Gastrocnemius medialis (tissue), 4 donors: Measurements from ENCODE around the gene LBHD1.

ENCODE experiments used
- POLR2A ChIP-seq, 2 donors: fragments of 450-650 bp; IDR thresholded peaks; one replicate each; pipeline ENCODE4 v1.6.1; 2017; ENCODE audit warnings: antibody characterized with exemption in 2 of 2, mild to moderate bottlenecking in 2 of 2, moderate library complexity in 2 of 2
- TF ChIP-seq, protein P1 (sequence below), 5 experiments: fragments of 450-650 bp in 3 of 5; fragments of 200-600 bp in 2 of 5; sonication (generic) in 2 of 5; IDR thresholded peaks in 4 of 5; conservative IDR thresholded peaks in 1 of 5; 1 replicate in 4 of 5; 2 replicates in 1 of 5; pipeline ENCODE4 v1.5.1; 2016 to 2019; ENCODE audit warnings: antibody characterized with exemption in 5 of 5, mild to moderate bottlenecking in 3 of 5, moderate library complexity in 3 of 5

DNA sequence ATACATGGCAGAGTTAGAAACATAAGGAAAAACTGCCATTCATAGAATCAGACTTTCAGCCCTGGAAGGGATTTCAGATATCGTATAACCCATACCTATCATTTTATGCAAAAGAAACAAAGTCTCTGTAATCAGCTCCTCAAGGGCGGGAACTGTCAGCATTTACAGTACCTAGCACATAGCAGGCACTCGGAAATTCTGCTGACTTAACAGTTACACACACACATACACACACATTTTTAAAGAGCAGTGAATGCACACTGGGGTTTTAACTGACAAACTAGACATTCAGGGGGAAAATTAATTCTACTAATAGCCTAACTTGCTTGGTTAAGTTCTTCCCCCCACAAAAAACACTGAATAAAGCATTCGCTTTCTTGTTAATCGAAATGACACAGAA is 44.1 kb upstream of the LBHD1 start:
- TF ChIP-seq, protein P1, sequence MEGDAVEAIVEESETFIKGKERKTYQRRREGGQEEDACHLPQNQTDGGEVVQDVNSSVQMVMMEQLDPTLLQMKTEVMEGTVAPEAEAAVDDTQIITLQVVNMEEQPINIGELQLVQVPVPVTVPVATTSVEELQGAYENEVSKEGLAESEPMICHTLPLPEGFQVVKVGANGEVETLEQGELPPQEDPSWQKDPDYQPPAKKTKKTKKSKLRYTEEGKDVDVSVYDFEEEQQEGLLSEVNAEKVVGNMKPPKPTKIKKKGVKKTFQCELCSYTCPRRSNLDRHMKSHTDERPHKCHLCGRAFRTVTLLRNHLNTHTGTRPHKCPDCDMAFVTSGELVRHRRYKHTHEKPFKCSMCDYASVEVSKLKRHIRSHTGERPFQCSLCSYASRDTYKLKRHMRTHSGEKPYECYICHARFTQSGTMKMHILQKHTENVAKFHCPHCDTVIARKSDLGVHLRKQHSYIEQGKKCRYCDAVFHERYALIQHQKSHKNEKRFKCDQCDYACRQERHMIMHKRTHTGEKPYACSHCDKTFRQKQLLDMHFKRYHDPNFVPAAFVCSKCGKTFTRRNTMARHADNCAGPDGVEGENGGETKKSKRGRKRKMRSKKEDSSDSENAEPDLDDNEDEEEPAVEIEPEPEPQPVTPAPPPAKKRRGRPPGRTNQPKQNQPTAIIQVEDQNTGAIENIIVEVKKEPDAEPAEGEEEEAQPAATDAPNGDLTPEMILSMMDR (IDR thresholded peaks at IDR 0.05 in 4 of 5, conservative IDR thresholded peaks at IDR 0.05 in 1 of 5): no peak
- TF ChIP-seq POLR2A (IDR thresholded peaks at IDR 0.05): no peak
